Peyer's patch (tissue), 4 donors: ENCODE results near the gene RCOR1.

ENCODE experiments used
- CTCF ChIP-seq, 6 experiments: fragments of 450-650 bp in 4 of 6; fragments of 200-600 bp in 2 of 6; sonication (generic) in 1 of 6; IDR thresholded peaks; one replicate each; pipeline ENCODE4 v1.5.1; 2017 to 2019; ENCODE audit warnings: antibody characterized with exemption in 6 of 6, mild to moderate bottlenecking in 3 of 6, moderate library complexity in 1 of 6
- POLR2A ChIP-seq, 2 donors: fragments of 450-650 bp; IDR thresholded peaks; one replicate each; pipeline ENCODE4 v1.5.1; 2017; ENCODE audit warnings: antibody characterized with exemption in 2 of 2, mild to moderate bottlenecking in 2 of 2, moderate library complexity in 2 of 2

GRCh38 chr14:102565331-102565887 lies 27.0 kb upstream of the RCOR1 start:
- TF ChIP-seq CTCF (IDR thresholded peaks at IDR 0.05): no peak
- TF ChIP-seq POLR2A (IDR thresholded peaks at IDR 0.05): no peak
